Mesenteric fat pad (tissue), 1 donor: ENCODE results near the gene SH3RF3. TPM values are rescaled to one million over a fixed set of nuclear protein-coding genes. Genes with fewer than 3 reads are reported as not detected.

Source experiments
- DNase-seq: peaks from one replicate; pipeline ENCODE4 v3.0.0-alpha.2; 2020; ENCODE audit warnings: low spot score
- total RNA-seq: library from RNA; stranded (reverse); fragmentation: NEBNext Ultra II Directional; extraction: Animal tissue kit (Norgen Biotek cat#: 25700); gene quantifications from one replicate; pipeline ENCODE4 v1.2.1, GENCODE V29; 2021
- donor health status: DM: yes; HTN: yes; CAD: no.

Gene SH3RF3
- total RNA-seq, 1 donor from 2014 or later, result 20.4 TPM

DNA sequence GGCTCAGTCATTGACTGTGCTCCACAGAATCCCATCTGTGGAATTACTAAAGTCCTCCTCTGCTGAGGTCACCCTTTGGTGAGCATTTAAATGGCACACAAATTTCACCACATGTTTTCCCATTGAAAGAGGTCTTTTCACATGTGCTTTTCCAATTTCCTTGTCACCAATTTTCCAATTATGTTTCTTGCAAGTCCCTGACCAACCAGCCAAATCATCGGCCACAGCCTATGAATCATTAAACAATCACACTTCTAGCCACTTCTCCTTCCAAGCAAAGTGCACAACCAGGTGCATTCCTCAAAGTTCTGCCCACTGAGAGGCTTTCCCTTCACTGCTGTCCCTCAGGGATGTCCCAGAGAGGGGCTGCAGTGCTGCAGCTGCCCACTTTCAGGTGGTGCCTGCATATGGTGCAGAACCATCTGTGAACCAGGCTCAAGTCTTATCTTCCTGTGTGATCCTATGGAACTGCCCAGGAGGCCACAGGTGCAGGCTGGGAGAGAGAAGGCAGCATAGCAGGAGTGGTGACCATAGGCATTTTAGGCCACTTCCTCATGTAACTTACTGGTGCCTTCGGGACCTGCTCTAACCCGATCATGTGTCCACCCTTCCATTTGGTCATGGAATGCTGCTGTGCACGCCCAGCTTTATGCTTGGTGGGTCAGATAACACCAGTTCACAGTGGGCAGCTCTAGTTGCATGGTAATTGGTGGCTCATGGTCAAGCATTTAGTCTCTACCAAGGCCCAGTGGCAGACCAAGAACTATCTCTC is 331.7 kb downstream of the SH3RF3 start:
- peak; percentile 64 for DNase-seq

DNA sequence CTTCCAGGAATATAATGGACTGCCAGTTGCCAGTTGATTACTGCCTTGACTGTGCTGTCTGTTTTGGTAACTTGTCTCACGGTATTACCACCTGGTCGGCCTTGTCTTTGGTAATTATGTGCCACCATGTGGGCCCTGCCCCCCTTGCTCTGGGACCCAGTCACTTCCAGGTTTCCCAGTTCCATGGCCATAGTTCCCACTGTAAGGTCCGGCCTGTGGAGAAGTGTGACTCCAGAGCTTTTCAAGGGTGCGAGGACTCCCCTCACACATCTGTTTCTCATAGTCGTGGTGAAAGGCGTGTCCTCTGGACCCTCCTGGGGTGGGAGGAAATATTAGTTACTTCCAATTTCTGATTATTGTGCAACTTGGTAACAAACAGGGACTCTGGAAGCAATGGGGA is 334.2 kb downstream of the SH3RF3 start:
- peak; percentile 49 for DNase-seq

DNA sequence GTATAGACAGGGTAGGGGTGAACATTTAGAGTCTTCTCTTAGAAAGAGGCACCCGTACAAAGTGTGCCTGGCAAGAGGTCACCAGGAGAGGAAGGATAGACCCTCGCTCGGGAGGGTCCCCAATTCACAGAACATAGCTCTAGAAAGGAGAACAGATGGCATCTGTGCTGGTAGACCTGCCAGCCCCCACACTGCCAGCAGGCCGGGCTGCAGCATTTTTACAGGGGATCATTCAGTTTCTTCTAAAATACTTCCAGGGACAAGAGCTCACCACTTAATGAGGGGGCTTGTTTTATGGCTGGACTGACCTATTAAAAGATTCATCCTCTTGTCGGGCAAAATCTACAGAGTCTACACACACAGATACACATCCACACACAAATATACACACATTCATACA is 334.9 kb downstream of the SH3RF3 start:
- peak; percentile 43 for DNase-seq

DNA sequence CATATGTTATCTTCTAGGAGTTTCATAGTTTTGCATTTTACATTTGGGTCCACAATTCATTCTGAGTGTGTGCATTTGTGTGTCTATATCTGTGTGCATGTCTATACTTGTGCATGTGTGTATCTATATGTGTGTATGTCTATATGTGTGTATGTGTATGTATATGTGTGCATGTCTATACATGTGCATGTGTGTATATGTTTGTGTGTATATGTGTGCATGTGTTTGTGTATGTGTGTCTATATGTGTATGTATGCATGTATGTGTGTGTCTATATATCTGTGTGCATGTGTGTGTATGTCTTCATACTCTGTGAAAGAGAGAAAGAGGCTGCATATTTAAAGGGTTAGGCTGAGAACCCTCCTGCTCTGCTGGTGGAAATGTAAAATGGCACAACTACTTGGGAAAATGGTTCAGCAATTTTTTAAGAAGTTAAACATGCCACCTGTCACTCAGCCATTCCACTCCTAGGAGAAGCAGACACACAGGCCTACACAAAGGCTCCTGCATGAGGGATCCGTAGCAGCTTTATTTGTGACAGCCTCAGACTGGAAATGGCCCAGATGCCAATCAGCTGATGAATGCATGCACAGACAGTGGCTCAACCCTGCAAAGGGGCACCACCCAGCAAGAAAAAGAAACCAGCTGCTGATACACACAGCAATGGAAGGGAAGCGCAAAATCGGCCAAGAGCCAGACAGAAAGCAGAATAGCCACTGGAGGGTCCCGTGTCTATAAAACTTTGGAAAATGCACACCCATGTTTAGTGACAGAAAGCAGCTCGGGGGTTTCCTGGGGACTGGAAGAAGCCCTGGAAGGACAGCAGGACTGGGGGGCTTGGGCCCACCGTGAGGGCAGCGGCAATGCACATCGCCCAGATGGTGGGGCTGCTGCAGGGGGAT is 337.9 kb downstream of the SH3RF3 start:
- peak; percentile 43 for DNase-seq

DNA sequence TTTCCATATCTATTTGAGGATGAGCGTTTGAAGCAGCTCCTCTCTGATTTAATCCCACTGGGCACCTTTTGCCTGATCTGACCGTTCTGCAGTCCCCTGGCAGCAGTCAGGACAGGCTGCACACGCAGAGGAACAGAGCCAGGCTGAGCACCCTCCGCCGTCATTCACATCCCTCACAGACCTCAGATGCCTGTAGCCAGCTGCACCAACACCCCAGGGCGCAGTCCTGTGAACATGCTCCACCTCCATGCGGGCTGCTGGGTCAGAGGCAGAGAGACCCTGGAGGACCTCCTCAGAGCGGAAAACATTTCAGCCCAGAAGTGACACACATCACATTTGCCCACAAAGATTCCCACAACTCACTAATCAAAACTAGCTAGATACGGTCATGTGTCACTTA is 338.7 kb downstream of the SH3RF3 start:
- DNase-seq, result peak; percentile 41

DNA sequence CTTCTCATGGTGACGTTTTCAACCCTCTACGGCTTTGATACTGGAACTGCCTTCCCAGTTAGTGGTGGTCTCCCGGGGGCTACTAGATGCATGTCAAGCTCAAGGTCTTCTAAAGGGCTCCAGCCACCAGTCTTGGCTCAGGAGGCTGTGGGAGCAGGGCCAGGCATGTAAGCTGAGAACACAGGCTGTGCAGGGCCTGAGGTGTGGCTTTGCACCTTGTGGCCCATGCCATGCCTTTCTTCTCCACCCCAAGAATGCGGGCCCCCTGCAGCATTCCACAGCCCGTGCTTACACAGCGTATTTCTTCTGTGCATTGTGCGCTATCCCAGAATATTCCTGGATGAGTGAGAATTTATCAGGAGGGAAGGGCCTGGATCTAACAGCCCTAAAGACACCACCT is 339.9 kb downstream of the SH3RF3 start:
- no peak for DNase-seq

GRCh38 chr2:109471658-109472057 is 342.7 kb downstream of the SH3RF3 start:
- no peak for DNase-seq

DNA sequence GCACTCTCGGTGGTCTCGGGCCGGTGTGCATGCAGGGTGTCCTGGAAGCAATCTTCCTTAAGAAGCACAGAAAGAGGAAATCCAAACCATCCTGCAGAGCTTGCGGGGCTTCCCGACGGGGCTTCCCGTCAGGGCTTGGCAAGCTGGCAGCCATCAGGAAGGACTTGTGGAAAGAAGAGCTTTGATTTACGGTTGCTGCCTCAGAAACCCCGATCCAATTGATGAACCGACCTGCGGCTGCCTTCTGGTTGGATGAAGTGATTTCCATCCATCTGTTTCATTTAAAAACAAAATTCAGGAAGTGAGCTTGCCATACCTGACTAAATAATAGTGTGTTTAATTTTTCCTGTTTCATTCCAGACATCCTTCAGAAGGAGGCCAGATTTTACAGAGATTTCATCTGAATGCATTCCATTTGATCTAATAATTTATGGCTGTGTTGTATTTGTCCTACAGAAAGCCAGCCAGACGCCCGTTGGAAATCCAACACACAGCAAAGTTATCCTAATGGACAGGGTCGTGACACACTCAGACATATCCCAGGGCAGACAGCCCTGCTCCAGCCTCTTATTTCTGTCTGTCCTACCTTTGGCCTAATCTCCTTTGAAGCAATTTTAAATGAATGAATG is 343.4 kb downstream of the SH3RF3 start:
- DNase-seq, result no peak

DNA sequence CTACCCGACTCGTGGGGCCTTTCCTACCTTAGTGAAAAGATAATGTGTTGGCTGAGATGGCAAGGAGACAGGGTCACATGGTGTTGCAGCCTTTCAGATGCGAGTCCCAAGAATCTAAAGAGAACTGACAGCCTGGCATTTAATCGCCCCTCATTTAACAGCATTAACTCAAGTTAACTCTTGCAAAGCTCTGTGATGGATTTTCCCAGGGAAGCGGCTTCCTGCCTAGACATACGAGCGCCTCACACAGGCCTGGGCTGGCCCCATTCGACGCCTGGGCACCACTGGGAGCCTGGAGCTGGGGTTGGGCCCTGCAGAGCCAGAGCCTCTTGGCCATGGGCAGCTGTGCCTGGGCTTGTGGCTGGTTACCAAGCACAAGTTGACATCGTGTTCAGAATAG is 344.0 kb downstream of the SH3RF3 start:
- no peak for DNase-seq

DNA sequence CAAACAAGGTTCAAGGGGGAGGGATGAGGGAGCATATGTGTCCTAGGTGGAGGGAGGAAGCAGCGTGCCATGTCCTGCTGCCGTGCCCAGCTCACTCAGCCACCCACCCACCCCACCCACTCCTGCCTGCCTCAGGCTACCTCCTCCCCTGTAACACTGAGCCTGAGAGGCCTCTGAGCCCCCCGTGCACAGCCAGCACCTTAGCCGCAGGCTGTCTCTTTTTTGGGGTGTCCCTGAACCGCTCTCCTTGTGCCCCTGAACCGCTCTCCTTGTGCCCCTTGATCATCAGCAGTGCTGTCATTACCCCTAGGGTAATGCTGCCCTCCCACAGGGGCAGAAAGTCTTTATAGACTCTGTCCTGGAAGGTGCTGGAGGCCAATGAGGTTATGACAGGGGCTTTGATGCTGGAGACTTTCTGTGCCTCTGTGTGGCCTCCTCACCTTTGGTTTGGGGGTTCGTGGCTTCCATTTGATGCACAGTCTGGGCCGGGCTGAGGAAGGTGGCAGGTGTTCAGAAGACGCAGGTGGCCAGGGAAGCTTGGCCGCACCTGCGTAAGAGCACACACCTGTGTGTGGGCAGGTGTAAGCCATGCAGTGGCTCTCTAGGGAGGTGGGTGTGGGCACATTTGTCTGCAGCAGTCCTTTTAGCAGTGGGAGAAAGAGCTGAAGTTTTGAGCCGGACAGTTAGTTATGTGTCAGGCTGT is 344.8 kb downstream of the SH3RF3 start:
- DNase-seq, result no peak

DNA sequence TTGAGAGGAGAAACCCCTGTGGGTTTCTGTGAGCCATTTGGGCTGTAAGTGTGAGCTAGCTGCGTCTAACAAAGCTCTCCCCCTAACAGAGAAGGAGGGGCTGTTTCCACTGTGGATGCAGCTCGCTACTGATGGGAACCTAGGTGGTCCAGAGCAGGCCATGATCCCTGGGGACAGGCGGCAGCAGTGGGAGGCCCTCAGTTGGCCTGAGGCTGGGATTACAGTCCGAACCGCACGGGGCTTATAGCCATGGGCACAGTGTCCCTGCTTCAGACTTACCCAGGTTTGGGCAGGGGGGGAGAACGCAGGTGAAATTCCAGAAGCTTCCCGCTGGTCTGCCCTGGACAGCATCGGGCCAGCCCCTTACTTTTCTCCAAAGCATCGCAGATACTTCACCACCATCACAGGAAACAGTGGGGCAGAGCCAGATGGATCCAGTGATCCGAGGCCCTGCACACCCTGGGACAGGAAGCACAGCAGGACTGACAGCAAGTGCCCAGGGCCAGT is 345.4 kb downstream of the SH3RF3 start:
- no peak for DNase-seq

- no peak for DNase-seq
Measured at GRCh38 chr2:109475531-109476210, 346.7 kb downstream of the SH3RF3 start.

- no peak for DNase-seq
Measured at GRCh38 chr2:109476641-109477441, 347.8 kb downstream of the SH3RF3 start.

GRCh38 chr2:109478906-109479493 is 350.0 kb downstream of the SH3RF3 start:
- no peak for DNase-seq

GRCh38 chr2:109479804-109480203 is 350.8 kb downstream of the SH3RF3 start:
- no peak for DNase-seq

- no peak for DNase-seq
Measured at GRCh38 chr2:109480486-109481195, 351.6 kb downstream of the SH3RF3 start.

DNA sequence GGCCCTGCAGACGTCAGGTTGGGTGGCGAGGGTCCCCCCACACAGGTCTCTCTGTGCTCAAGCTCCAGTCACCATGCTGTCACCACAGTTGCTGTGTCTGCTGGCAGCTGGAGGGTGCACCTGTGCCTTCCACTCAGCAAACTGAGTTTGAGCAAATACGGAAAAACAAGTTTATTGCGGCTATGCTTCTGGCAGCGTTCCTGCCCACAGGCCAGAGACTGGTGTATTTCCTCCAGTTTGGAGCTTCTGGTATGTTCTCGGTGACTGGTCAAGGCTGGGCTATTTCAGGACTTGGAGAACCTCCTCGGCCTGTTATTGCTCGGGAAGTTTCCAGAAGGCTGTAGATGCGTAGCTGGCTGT is 352.2 kb downstream of the SH3RF3 start:
- DNase-seq, result no peak

- no peak for DNase-seq
Measured at GRCh38 chr2:109481599-109481998, 352.6 kb downstream of the SH3RF3 start.
